Mesenchymal stem cell (in vitro differentiated cells and primary cell): ENCODE data around the gene ZNF365.

Experiments used
- DNase-seq: peaks from one replicate; pipeline ENCODE4 v3.0.0-alpha.2; 2013
- H2AFZ ChIP-seq: one replicate; pipeline ENCODE4 v1.6.1; 2013; ENCODE audit warnings: low read depth, mild to moderate bottlenecking, control low read depth, inconsistent platforms, low read length, moderate library complexity
- H2AK5ac ChIP-seq: 2 replicates; pipeline ENCODE4 v1.6.1; 2013; ENCODE audit warnings: low read length, moderate library complexity, mild to moderate bottlenecking, inconsistent platforms; ENCODE audit not compliant: severe bottlenecking
- H2BK120ac ChIP-seq: one replicate; pipeline ENCODE4 v1.6.1; 2013; ENCODE audit warnings: low read depth, mild to moderate bottlenecking, inconsistent platforms, low read length, moderate library complexity
- H2BK12ac ChIP-seq, 2 experiments: one replicate each; pipeline ENCODE4 v1.6.1; 2013; ENCODE audit warnings: inconsistent platforms in 2 of 2, low read length in 2 of 2, mild to moderate bottlenecking in 2 of 2, moderate library complexity in 2 of 2, control low read depth in 1 of 2
- H2BK15ac ChIP-seq: one replicate; pipeline ENCODE4 v1.6.1; 2013; ENCODE audit warnings: mild to moderate bottlenecking, low read depth, inconsistent platforms; ENCODE audit not compliant: poor library complexity, severe bottlenecking
- H2BK5ac ChIP-seq: 2 replicates; pipeline ENCODE4 v1.6.1; 2013; ENCODE audit warnings: low read depth, mild to moderate bottlenecking, low read length, control low read depth, inconsistent platforms; ENCODE audit not compliant: poor library complexity, severe bottlenecking
- H3K14ac ChIP-seq, 2 experiments: one replicate each; pipeline ENCODE4 v1.6.1; 2013; ENCODE audit warnings: inconsistent platforms in 2 of 2, low read length in 2 of 2, control low read depth in 1 of 2, mild to moderate bottlenecking in 1 of 2, moderate library complexity in 1 of 2
- H3K18ac ChIP-seq, 2 experiments: one replicate each; pipeline ENCODE4 v1.6.1; 2013; ENCODE audit warnings: inconsistent platforms in 2 of 2, low read length in 2 of 2, control low read depth in 1 of 2, low read depth in 1 of 2, mild to moderate bottlenecking in 1 of 2
- H3K23ac ChIP-seq, 2 experiments: one replicate each; pipeline ENCODE4 v1.6.1; 2013; ENCODE audit warnings: inconsistent platforms in 2 of 2, low read length in 2 of 2, mild to moderate bottlenecking in 2 of 2, moderate library complexity in 2 of 2, control low read depth in 1 of 2
- H3K27ac ChIP-seq: 2 replicates; pipeline ENCODE4 v1.5.1; 2013; ENCODE audit warnings: mild to moderate bottlenecking, moderate library complexity, low read length, control low read depth, inconsistent platforms; ENCODE audit not compliant: poor library complexity, severe bottlenecking
- H3K27me3 ChIP-seq, 2 experiments: 2 replicates each; pipeline versions ENCODE4 v1.6.1 to v1.7.0; 2013; ENCODE audit warnings: low read length in 2 of 2, mild to moderate bottlenecking in 2 of 2, moderate library complexity in 2 of 2, control low read depth in 1 of 2, inconsistent platforms in 1 of 2; ENCODE audit not compliant: control insufficient read depth in 1 of 2, insufficient read depth in 1 of 2
- H3K36me3 ChIP-seq, 2 experiments: 2 replicates each; pipeline versions ENCODE4 v1.6.1 to v1.7.0; 2013; ENCODE audit warnings: low read length in 2 of 2, control low read depth in 1 of 2, inconsistent platforms in 1 of 2, low read depth in 1 of 2, mild to moderate bottlenecking in 1 of 2; ENCODE audit not compliant: insufficient read depth in 2 of 2, control insufficient read depth in 1 of 2
- H3K4ac ChIP-seq, 2 experiments: one replicate each; pipeline ENCODE4 v1.6.1; 2013; ENCODE audit warnings: inconsistent platforms in 2 of 2, low read length in 2 of 2, mild to moderate bottlenecking in 2 of 2, moderate library complexity in 2 of 2, control low read depth in 1 of 2, low read depth in 1 of 2
- H3K4me1 ChIP-seq: 2 replicates; pipeline ENCODE4 v1.6.1; 2013; ENCODE audit warnings: low read depth, low read length, control low read depth; ENCODE audit not compliant: control insufficient read depth, insufficient read depth
- H3K4me2 ChIP-seq: 2 replicates; pipeline ENCODE4 v1.6.1; 2013; ENCODE audit warnings: low read length, mild to moderate bottlenecking, inconsistent platforms; ENCODE audit not compliant: poor library complexity, severe bottlenecking
- H3K4me3 ChIP-seq, 2 experiments: 2 replicates each; pipeline versions ENCODE4 v1.5.1 to v1.7.0; 2013; ENCODE audit warnings: low read length in 2 of 2, mild to moderate bottlenecking in 2 of 2, control low read depth in 1 of 2, low read depth in 1 of 2; ENCODE audit not compliant: insufficient read depth in 1 of 2
- H3K79me1 ChIP-seq: replicated peaks from 2 replicates; pipeline ENCODE4 v1.6.1; 2013; ENCODE audit warnings: mild to moderate bottlenecking, control low read depth, low read length, inconsistent platforms; ENCODE audit not compliant: poor library complexity, severe bottlenecking
- H3K9ac ChIP-seq: 2 replicates; pipeline ENCODE4 v1.7.0; 2013; ENCODE audit warnings: mild to moderate bottlenecking, low read length, moderate library complexity
- H3K9me3 ChIP-seq: 2 replicates; pipeline ENCODE4 v1.7.0; 2013; ENCODE audit warnings: mild to moderate bottlenecking, low read length; ENCODE audit not compliant: control insufficient read depth
- H4K8ac ChIP-seq: one replicate; pipeline ENCODE4 v1.6.1; 2013; ENCODE audit warnings: inconsistent platforms, mild to moderate bottlenecking, low read length, moderate library complexity
- H4K91ac ChIP-seq: one replicate; pipeline ENCODE4 v1.6.1; 2013; ENCODE audit warnings: mild to moderate bottlenecking, low read length, inconsistent platforms
- WGBS: methylation state at CpG from one replicate; pipeline ENCODE4 v1.1.7; 2013; ENCODE audit warnings: mixed read lengths; 5-methylcytosine and 5-hydroxymethylcytosine counted together

The ZNF365 gene

DNA sequence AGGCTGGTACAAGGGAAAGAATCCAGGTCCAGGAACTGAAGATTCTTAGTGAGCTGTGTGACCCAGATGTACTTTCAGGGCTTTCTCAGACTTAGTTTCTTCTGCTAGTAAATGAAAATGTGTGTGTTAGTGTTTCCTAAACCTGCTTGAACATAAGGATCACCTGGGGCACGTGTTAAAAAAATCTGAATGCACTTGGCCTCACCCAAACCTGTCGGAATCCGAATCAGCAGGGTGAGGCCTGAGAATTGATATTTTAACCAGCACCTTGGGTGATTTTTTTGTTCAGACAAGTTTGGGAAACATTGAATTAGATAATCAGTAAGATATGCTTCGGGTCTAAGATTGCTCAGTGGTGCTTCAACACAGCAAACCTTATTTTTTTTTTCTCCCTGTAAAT is 59.7 kb downstream of the ZNF365 start:
- H2AK5ac ChIP-seq, result peak overlapping the region; percentile 87
- H3K4me1 ChIP-seq, result peaks cover 5% of the 10 kb centered on the region
- no peaks in the 10 kb centered on the region for H3K36me3 ChIP-seq
- H3K79me1 ChIP-seq, result no peaks in the 10 kb centered on the region
- H4K91ac ChIP-seq, result no peak overlapping the region
- 89% methylated on average over 3 of the region's 4 CpGs for WGBS
- H3K23ac ChIP-seq, result no peak overlapping the region
- no peak overlapping the region for H2BK15ac ChIP-seq
- H4K8ac ChIP-seq, result no peak overlapping the region
- peak overlapping the region; percentile 49 for H2BK5ac ChIP-seq
- no peak overlapping the region for H2BK120ac ChIP-seq
- H3K18ac ChIP-seq, result no peak overlapping the region
- DNase-seq, result no peak
- no peak overlapping the region for H3K14ac ChIP-seq
- peak overlapping the region; percentile 89 for H3K27ac ChIP-seq
- peak overlapping the region; percentile 64 for H3K9ac ChIP-seq
- H3K4me3 ChIP-seq, result no peak overlapping the region
- no peak overlapping the region for H2AFZ ChIP-seq
- H2BK12ac ChIP-seq, result no peak overlapping the region
- H3K9me3 ChIP-seq, result no peaks in the 10 kb centered on the region
- no peaks in the 10 kb centered on the region for H3K27me3 ChIP-seq
- H3K4me2 ChIP-seq, result no peak overlapping the region
- H3K4ac ChIP-seq, result no peak overlapping the region

DNA sequence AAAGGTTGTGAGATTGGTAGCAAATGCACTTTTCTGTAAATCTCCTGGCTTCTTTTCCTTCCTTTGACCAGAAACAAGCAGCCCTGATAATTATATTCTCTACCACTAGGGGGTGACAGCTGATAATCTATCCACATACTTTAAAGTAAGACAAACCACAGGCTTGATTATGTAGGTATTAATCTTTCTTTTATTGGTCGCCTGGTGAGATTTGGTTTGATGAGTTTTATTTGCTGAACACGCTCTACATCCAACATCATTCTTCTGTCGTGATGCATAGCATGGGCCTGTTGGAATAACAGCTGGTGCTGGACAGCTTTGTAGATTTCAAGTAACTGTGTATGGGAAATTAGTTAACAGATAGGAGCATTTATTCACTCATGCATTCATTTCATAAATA is 63.5 kb downstream of the ZNF365 start:
- H2BK5ac ChIP-seq, result no peak overlapping the region
- H2AFZ ChIP-seq, result no peak overlapping the region
- H3K4me2 ChIP-seq, result no peak overlapping the region
- no peaks in the 10 kb centered on the region for H3K36me3 ChIP-seq
- no peak overlapping the region for H3K23ac ChIP-seq
- peaks cover 3% of the 10 kb centered on the region for H3K4me1 ChIP-seq
- H2AK5ac ChIP-seq, result no peak overlapping the region
- no peak overlapping the region for H2BK120ac ChIP-seq
- H3K14ac ChIP-seq, result no peak overlapping the region
- H3K4ac ChIP-seq, result no peak overlapping the region
- H3K18ac ChIP-seq, result no peak overlapping the region
- H3K9me3 ChIP-seq, result peaks cover 5% of the 10 kb centered on the region
- no peak overlapping the region for H3K4me3 ChIP-seq
- DNase-seq, result peak; percentile 75
- no peaks in the 10 kb centered on the region for H3K79me1 ChIP-seq
- WGBS, result 0% methylated on average over 1 of the region's 3 CpGs
- H4K8ac ChIP-seq, result no peak overlapping the region
- H3K9ac ChIP-seq, result peak overlapping the region; percentile 9
- no peak overlapping the region for H4K91ac ChIP-seq
- no peaks in the 10 kb centered on the region for H3K27me3 ChIP-seq
- H2BK15ac ChIP-seq, result no peak overlapping the region
- H3K27ac ChIP-seq, result no peak overlapping the region
- no peak overlapping the region for H2BK12ac ChIP-seq

DNA sequence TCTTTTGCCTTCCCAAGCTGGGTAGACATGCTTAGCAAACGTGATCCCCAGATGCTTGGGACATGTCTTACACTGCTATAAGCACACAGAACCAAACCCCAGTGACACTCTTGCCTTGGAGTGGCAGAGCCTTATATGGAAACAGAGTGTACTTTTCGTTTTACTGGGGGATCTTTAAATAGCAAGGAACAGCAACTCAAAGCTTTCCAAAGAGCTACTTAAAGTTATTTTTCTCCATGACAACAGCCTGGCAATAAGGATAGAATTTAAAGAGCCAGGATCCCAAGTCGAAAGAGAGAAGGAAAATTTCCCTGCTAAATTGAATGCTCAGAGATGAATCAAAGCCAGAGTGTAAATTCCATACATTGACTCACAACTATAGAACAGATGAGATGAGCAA is 67.8 kb downstream of the ZNF365 start:
- no peak overlapping the region for H2AFZ ChIP-seq
- no peak overlapping the region for H3K4me2 ChIP-seq
- H3K79me1 ChIP-seq, result no peaks in the 10 kb centered on the region
- H3K27me3 ChIP-seq, result no peaks in the 10 kb centered on the region
- no peaks in the 10 kb centered on the region for H3K36me3 ChIP-seq
- H2BK15ac ChIP-seq, result no peak overlapping the region
- H2BK5ac ChIP-seq, result no peak overlapping the region
- peaks cover 5% of the 10 kb centered on the region for H3K9me3 ChIP-seq
- H3K14ac ChIP-seq, result no peak overlapping the region
- peaks cover 3% of the 10 kb centered on the region for H3K4me1 ChIP-seq
- no peak overlapping the region for H3K4ac ChIP-seq
- H3K9ac ChIP-seq, result no peak overlapping the region
- no peak overlapping the region for H2AK5ac ChIP-seq
- no peak overlapping the region for H3K18ac ChIP-seq
- no peak overlapping the region for H4K91ac ChIP-seq
- 68% methylated on average over 3 of the region's 3 CpGs for WGBS
- no peak overlapping the region for H2BK12ac ChIP-seq
- H4K8ac ChIP-seq, result no peak overlapping the region
- no peak overlapping the region for H2BK120ac ChIP-seq
- H3K23ac ChIP-seq, result no peak overlapping the region
- H3K4me3 ChIP-seq, result no peak overlapping the region
- no peak for DNase-seq
- no peak overlapping the region for H3K27ac ChIP-seq

DNA sequence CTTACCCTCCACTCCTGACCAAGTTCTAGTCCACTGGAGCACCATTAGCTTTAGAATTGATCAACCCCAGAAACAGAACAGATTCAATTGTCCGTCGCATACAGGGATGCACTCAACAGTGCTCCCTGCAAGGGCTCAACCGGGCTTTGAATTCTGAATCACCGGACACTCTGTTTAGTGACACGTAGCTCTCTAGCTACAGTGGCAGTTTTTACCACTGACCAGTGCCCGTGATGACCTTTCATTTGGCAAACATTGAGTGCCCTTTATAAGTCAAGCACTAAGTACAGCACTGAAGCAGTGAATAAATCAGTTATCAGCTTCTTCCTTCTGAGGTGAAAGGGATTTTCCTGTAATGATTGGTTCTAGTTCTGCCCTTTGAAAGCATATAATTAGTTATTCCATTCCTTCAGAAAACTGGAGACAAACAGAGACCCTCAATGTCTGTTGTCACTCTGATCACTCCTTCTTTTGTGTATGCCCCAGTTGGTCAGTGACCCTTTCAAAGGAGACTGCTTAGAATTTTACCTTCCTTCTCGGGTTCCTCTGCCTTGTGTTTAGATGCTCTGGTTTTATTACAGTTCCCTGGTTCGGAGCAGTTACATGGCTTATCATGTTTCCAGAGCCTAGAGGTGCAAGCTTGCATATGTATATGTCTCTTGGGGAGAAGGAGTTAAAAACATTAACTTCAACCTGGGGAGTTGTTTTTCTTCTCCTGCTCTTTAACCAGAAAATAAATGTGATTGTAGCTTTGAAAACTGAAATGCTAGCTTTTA is 68.9 kb downstream of the ZNF365 start:
- 86% methylated on average over 8 of the region's 8 CpGs for WGBS
- no peaks in the 10 kb centered on the region for H3K27me3 ChIP-seq
- no peak overlapping the region for H4K8ac ChIP-seq
- H2AFZ ChIP-seq, result no peak overlapping the region
- no peak overlapping the region for H3K4me3 ChIP-seq
- no peak overlapping the region for H3K23ac ChIP-seq
- H2AK5ac ChIP-seq, result no peak overlapping the region
- H3K4me1 ChIP-seq, result peaks cover 2% of the 10 kb centered on the region
- DNase-seq, result no peak
- no peak overlapping the region for H3K18ac ChIP-seq
- no peak overlapping the region for H3K27ac ChIP-seq
- H2BK120ac ChIP-seq, result no peak overlapping the region
- peak overlapping the region in 1 of 2 experiments; percentile 14 for H2BK12ac ChIP-seq
- H3K4me2 ChIP-seq, result no peak overlapping the region
- no peak overlapping the region for H2BK5ac ChIP-seq
- no peak overlapping the region for H3K4ac ChIP-seq
- peaks cover 5% of the 10 kb centered on the region for H3K9me3 ChIP-seq
- no peaks in the 10 kb centered on the region for H3K36me3 ChIP-seq
- no peaks in the 10 kb centered on the region for H3K79me1 ChIP-seq
- no peak overlapping the region for H3K14ac ChIP-seq
- H4K91ac ChIP-seq, result no peak overlapping the region
- H2BK15ac ChIP-seq, result no peak overlapping the region
- no peak overlapping the region for H3K9ac ChIP-seq
